HG03196 (cell line): ENCODE measurements around the gene RGS16.

Experiments
- ATAC-seq: cut with Tn5 transposase; IDR thresholded peaks from one replicate; pipeline ENCODE4 v1.9.1; 2021; ENCODE audit not compliant: unreplicated experiment

RGS16 gene

GRCh38 chr1:182630586-182630985, 26.4 kb upstream of the RGS16 start:
- no peak for ATAC-seq

- peak; percentile 70 for ATAC-seq
Observed at GRCh38 chr1:182629499-182630096, 25.4 kb upstream of the RGS16 start.

GRCh38 chr1:182629080-182629479, 24.9 kb upstream of the RGS16 start:
- no peak for ATAC-seq

- no peak for ATAC-seq
Observed at GRCh38 chr1:182628657-182629056, 24.5 kb upstream of the RGS16 start.

- ATAC-seq: no peak
Observed at GRCh38 chr1:182627622-182628021, 23.4 kb upstream of the RGS16 start.

GRCh38 chr1:182626527-182626926, 22.3 kb upstream of the RGS16 start:
- ATAC-seq: no peak

- ATAC-seq: no peak
Observed at GRCh38 chr1:182625719-182626504, 21.7 kb upstream of the RGS16 start.

- no peak for ATAC-seq
Observed at GRCh38 chr1:182625024-182625423, 20.8 kb upstream of the RGS16 start.

- no peak for ATAC-seq
Observed at GRCh38 chr1:182624577-182624976, 20.4 kb upstream of the RGS16 start.

GRCh38 chr1:182622901-182623528, 18.8 kb upstream of the RGS16 start:
- peak; percentile 60 for ATAC-seq

GRCh38 chr1:182621906-182622305, 17.7 kb upstream of the RGS16 start:
- ATAC-seq: no peak

- ATAC-seq: no peak
Observed at GRCh38 chr1:182620924-182621585, 16.9 kb upstream of the RGS16 start.

- ATAC-seq: no peak
Observed at GRCh38 chr1:182617734-182618351, 13.7 kb upstream of the RGS16 start.

GRCh38 chr1:182617014-182617429, 12.8 kb upstream of the RGS16 start:
- no peak for ATAC-seq

GRCh38 chr1:182616130-182617013, 12.2 kb upstream of the RGS16 start:
- peak; percentile 69 for ATAC-seq

GRCh38 chr1:182615468-182616129, 11.4 kb upstream of the RGS16 start:
- ATAC-seq: peak; percentile 25

- peak; percentile 39 for ATAC-seq
Observed at GRCh38 chr1:182614796-182615454, 10.7 kb upstream of the RGS16 start.

GRCh38 chr1:182611787-182612186, 7.6 kb upstream of the RGS16 start:
- ATAC-seq: no peak

GRCh38 chr1:182611326-182611725, 7.1 kb upstream of the RGS16 start:
- no peak for ATAC-seq
